MCF 10A (cell line): ENCODE measurements around the gene SLC7A6. TPM values are rescaled to one million over a fixed set of nuclear protein-coding genes. Genes with fewer than 3 reads are reported as not detected.

Source experiments
- BruUV-seq: library from RNA; stranded (reverse); fragments of 400-500 nt; replicated peaks from 2 replicates; lab custom pipeline; 2021; lab: Mats Ljungman, UMichigan
- CTCF ChIA-PET: fragments of 300-600 bp; sonication (Branson Sonifier 250); formaldehyde crosslinking; extraction: SDS; loops from one replicate; lab custom pipeline; 2021; ENCODE audit warnings: antibody characterized with exemption, inconsistent platforms; lab: Yijun Ruan, JAX
- POLR2A ChIA-PET: fragments of 300-600, 350-650 bp; sonication (Branson Sonifier 250); formaldehyde crosslinking; extraction: SDS; loops from one replicate; lab custom pipeline; 2020; ENCODE audit warnings: antibody characterized with exemption, inconsistent platforms; lab: Yijun Ruan, JAX
- DNase-seq: peaks from one replicate; pipeline ENCODE4 v3.0.0-alpha.2; 2018; ENCODE audit not compliant: unreplicated experiment
- H3K27ac Mint-ChIP-seq: one replicate; pipeline ENCODE4 v1.8.0; 2022; ENCODE audit warnings: mild to moderate bottlenecking, low read depth, mixed read lengths; ENCODE audit not compliant: unreplicated experiment
- H3K27me3 Mint-ChIP-seq: one replicate; pipeline ENCODE4 v1.8.0; 2022; ENCODE audit warnings: mixed read lengths; ENCODE audit not compliant: insufficient read depth, unreplicated experiment
- H3K36me3 Mint-ChIP-seq: one replicate; pipeline ENCODE4 v1.8.0; 2022; ENCODE audit warnings: mild to moderate bottlenecking, moderate library complexity, mixed read lengths; ENCODE audit not compliant: insufficient read depth, unreplicated experiment
- H3K4me1 Mint-ChIP-seq: one replicate; pipeline ENCODE4 v1.8.0; 2022; ENCODE audit warnings: mixed read lengths; ENCODE audit not compliant: insufficient read depth, unreplicated experiment
- H3K4me3 Mint-ChIP-seq: one replicate; pipeline ENCODE4 v1.8.0; 2022; ENCODE audit warnings: mild to moderate bottlenecking, moderate library complexity, mixed read lengths; ENCODE audit not compliant: unreplicated experiment
- H3K9me3 Mint-ChIP-seq: one replicate; pipeline ENCODE4 v1.8.0; 2022; ENCODE audit warnings: mixed read lengths; ENCODE audit not compliant: unreplicated experiment
- CTCF ChIP-seq: fragments of 200-600 bp; IDR thresholded peaks from one replicate; pipeline ENCODE4 v1.8.0; 2022; ENCODE audit warnings: antibody characterized with exemption, mild to moderate bottlenecking; ENCODE audit not compliant: unreplicated experiment
- intact Hi-C: fragments of 100-400 bp; cut with micrococcal nuclease; formaldehyde crosslinking; loops from 2 replicates; pipeline ENCODE4 v1.14.1; 2022
- total RNA-seq: library from RNA; stranded (reverse); gene quantifications from 2 replicates; pipeline ENCODE4 v1.2.3, GENCODE V29; 2022

SLC7A6 gene
- total RNA-seq, 1 experiment from 2014 or later = 61.0 TPM

- Mint-ChIP-seq H3K4me1 (no peaks in the 10 kb centered on the region), H3K27ac (no peak overlapping the region), H3K4me3 (no peak overlapping the region), H3K9me3 (no peaks in the 10 kb centered on the region), H3K27me3 (no peaks in the 10 kb centered on the region), H3K36me3 (peaks cover 13% of the 10 kb centered on the region)
- intact Hi-C loops = no loop called here
- no peak for TF ChIP-seq CTCF
- no peak for DNase-seq
- ChIA-PET POLR2A (interaction anchor here (1.5 kb wide), 1 partner anchor 14 kb away, joined by 7 read pairs; no protein-coding TSS in a partner anchor), CTCF (interaction anchor here (0.6 to 2.6 kb wide), 6 partner anchors 10 to 288 kb away, joined by 3 to 31 read pairs (median 6); partner anchors contain the start of gene SLC7A6)
- no TSS peak for BruUV-seq
Measured at GRCh38 chr16:68252383-68252782, 11.9 kb upstream of the SLC7A6 start.

GRCh38 chr16:68253721-68254120 is 10.6 kb upstream of the SLC7A6 start:
- H3K36me3 Mint-ChIP-seq = peaks cover 14% of the 10 kb centered on the region
- intact Hi-C loops = no loop called here
- no peak overlapping the region for H3K27ac Mint-ChIP-seq
- no peak overlapping the region for H3K4me3 Mint-ChIP-seq
- ChIA-PET CTCF (interaction anchor here (0.6 to 2.1 kb wide), 3 partner anchors 13 to 75 kb away, joined by 3 to 11 read pairs (median 11); no protein-coding TSS in a partner anchor), POLR2A (no interaction called here)
- no peaks in the 10 kb centered on the region for H3K27me3 Mint-ChIP-seq
- peaks cover 7% of the 10 kb centered on the region for H3K4me1 Mint-ChIP-seq
- H3K9me3 Mint-ChIP-seq = no peaks in the 10 kb centered on the region
- no TSS peak for BruUV-seq
- DNase-seq = no peak
- TF ChIP-seq CTCF = no peak

- no peak for DNase-seq
- ChIA-PET CTCF (no interaction called here), POLR2A (interaction anchor here (1.0 kb wide), 1 partner anchor 18 kb away, joined by 3 read pairs; no protein-coding TSS in a partner anchor)
- Mint-ChIP-seq H3K27me3 (no peaks in the 10 kb centered on the region), H3K4me3 (no peak overlapping the region), H3K4me1 (peaks cover 7% of the 10 kb centered on the region), H3K9me3 (no peaks in the 10 kb centered on the region), H3K36me3 (peaks cover 11% of the 10 kb centered on the region), H3K27ac (no peak overlapping the region)
- no TSS peak for BruUV-seq
- no peak for TF ChIP-seq CTCF
- intact Hi-C loops = no loop called here
Measured at GRCh38 chr16:68255712-68256111, 8.6 kb upstream of the SLC7A6 start.

- H3K9me3 Mint-ChIP-seq = no peaks in the 10 kb centered on the region
- intact Hi-C loops = no loop called here
- POLR2A ChIA-PET = interaction anchor here (0.7 to 2.7 kb wide), 7 partner anchors 9 to 172 kb away, joined by 3 to 20 read pairs (median 6); partner anchors contain the start of genes ESRP2, NFATC3, PLA2G15 and PRMT7
Measured at GRCh38 chr16:68257251-68257905, 6.9 kb upstream of the SLC7A6 start.

More at GRCh38 chr16:68257251-68257905, 6.9 kb upstream of the SLC7A6 start:
- CTCF ChIA-PET = interaction anchor here (0.6 to 7.3 kb wide), 10 partner anchors 8 to 80 kb away, joined by 3 to 46 read pairs (median 4); partner anchors contain the start of genes PRMT7 and SLC7A6OS
- Mint-ChIP-seq H3K4me1 (peaks cover 7% of the 10 kb centered on the region), H3K27me3 (no peaks in the 10 kb centered on the region), H3K36me3 (peaks cover 15% of the 10 kb centered on the region), H3K4me3 (no peak overlapping the region), H3K27ac (peak overlapping the region; percentile 14)
- no peak for DNase-seq
- TF ChIP-seq CTCF = no peak
- no TSS peak for BruUV-seq
